GM12892 (cell line): ENCODE measurements around the gene PRKAR2B.
"Not testable (repeated sequence)": the region's sequence is repeated elsewhere in the genome, so short reads cannot be mapped to it uniquely, and the experiment has no call there.

Experiments used
- POLR2A ChIP-seq: IDR thresholded peaks from 2 replicates; pipeline ENCODE4 v1.6.1; 2011; ENCODE audit warnings: low read depth, low read length, control low read depth
- POLR2AphosphoS5 ChIP-seq: IDR thresholded peaks from 2 replicates; pipeline ENCODE4 v1.6.1; 2011; ENCODE audit warnings: low read depth, low read length, control low read depth

DNA sequence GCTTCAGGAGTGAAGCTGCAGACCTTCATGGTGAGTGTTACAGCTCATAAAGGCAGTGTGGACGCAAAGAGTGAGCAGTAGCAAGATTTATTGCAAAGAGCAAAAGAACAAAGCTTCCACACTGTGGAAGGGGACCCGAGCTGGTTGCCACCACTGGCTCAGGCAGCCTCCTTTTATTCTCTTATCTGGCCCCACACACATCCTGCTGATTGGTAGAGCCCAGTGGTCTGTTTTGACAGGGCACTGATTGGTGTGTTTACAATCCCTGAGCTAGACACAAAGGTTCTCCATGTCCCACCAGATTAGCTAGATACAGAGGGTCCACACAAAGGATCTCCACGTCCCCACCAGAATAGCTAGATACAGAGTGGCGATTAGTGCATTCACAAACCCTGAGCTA, 2.7 kb upstream of the PRKAR2B start:
- TF ChIP-seq POLR2A, POLR2AphosphoS5: not testable (repeated sequence)
